GM19452 (cell line): ENCODE results near the gene YEATS2.
"Not testable (repeated sequence)": the region's sequence is repeated elsewhere in the genome, so short reads cannot be mapped to it uniquely, and the experiment has no call there.

Experiments
- ATAC-seq: cut with Tn5 transposase; IDR thresholded peaks from one replicate; pipeline ENCODE4 v1.9.1; 2021; ENCODE audit not compliant: unreplicated experiment

YEATS2 gene

GRCh38 chr3:183775781-183776180 is 78.2 kb downstream of the YEATS2 start:
- no peak for ATAC-seq

- not testable (repeated sequence) for ATAC-seq
Measured at GRCh38 chr3:183776451-183776850, 78.9 kb downstream of the YEATS2 start.

GRCh38 chr3:183777016-183777618 is 79.5 kb downstream of the YEATS2 start:
- ATAC-seq, result no peak

GRCh38 chr3:183779896-183780465 is 82.4 kb downstream of the YEATS2 start:
- ATAC-seq, result no peak

- no peak for ATAC-seq
Measured at GRCh38 chr3:183781246-183781645, 83.6 kb downstream of the YEATS2 start.

- no peak for ATAC-seq
Measured at GRCh38 chr3:183782576-183783276, 85.1 kb downstream of the YEATS2 start.

GRCh38 chr3:183784503-183784902 is 86.9 kb downstream of the YEATS2 start:
- not testable (repeated sequence) for ATAC-seq

- ATAC-seq, result no peak
Measured at GRCh38 chr3:183789826-183790225, 92.2 kb downstream of the YEATS2 start.

GRCh38 chr3:183790700-183791099 is 93.1 kb downstream of the YEATS2 start:
- no peak for ATAC-seq

- ATAC-seq, result no peak
Measured at GRCh38 chr3:183792976-183793375, 95.4 kb downstream of the YEATS2 start.

- ATAC-seq, result no peak
Measured at GRCh38 chr3:183794452-183794851, 96.9 kb downstream of the YEATS2 start.

GRCh38 chr3:183796372-183796771 is 98.8 kb downstream of the YEATS2 start:
- no peak for ATAC-seq

- ATAC-seq, result no peak
Measured at GRCh38 chr3:183797996-183798395, 100.4 kb downstream of the YEATS2 start.

- ATAC-seq, result no peak
Measured at GRCh38 chr3:183799461-183799860, 101.9 kb downstream of the YEATS2 start.

GRCh38 chr3:183800243-183800863 is 102.8 kb downstream of the YEATS2 start:
- ATAC-seq, result no peak

- no peak for ATAC-seq
Measured at GRCh38 chr3:183801601-183802000, 104.0 kb downstream of the YEATS2 start.

GRCh38 chr3:183802989-183803388 is 105.4 kb downstream of the YEATS2 start:
- no peak for ATAC-seq

GRCh38 chr3:183807209-183807728 is 109.7 kb downstream of the YEATS2 start:
- ATAC-seq, result no peak

GRCh38 chr3:183807881-183808280 is 110.3 kb downstream of the YEATS2 start:
- ATAC-seq, result no peak

GRCh38 chr3:183808355-183808754 is 110.8 kb downstream of the YEATS2 start:
- no peak for ATAC-seq

GRCh38 chr3:183809270-183809669 is 111.7 kb downstream of the YEATS2 start:
- ATAC-seq, result no peak
